ENCODE data around the gene SLC1A7.

Gene SLC1A7

DNA sequence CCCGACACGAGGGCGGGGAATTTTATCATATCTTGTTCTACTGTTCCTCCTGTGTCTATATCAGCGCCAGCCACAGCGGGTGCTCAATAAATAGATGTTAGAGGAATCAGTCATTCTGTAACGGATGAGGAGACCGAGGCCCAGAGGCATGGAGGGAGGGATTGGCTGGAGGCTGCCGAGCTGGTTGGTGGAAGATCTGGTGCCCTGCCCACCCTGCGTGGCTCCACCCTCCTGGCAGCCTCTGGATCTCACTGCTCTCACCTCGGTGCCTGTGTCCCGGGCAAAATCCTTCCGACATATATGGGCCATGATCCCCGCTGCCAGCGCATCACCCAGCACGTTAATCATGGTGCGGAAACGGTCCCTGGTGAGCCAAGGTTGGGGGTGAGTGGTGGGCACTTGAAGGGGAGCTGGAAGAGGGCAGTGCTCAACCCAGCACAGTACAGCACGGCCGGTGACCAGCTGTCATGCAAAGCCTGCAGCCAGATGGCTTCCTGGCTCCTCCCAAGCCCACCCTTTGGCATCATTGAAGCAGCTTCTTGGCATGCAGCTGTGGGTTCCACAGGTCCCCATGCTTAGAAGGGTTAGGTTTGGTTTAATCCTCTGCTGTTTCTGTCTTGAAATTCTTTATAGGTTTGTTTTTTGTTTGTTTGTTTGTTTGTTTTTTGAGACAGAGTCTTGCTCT, 53.7 kb downstream of the SLC1A7 start:
- TF ChIP-seq JUND (IDR thresholded peaks at IDR 0.05; ENCODE audit: low read depth), result no peak
- in situ Hi-C loops (cut with HindIII; ENCODE audit: low pct_unique_long_range_greater_than_20kb, low sequenced_read_pairs), result no loop called here
- DNase-seq (ENCODE audit: low read depth in 1 of 2, low spot score in 1 of 2), result no peak

GRCh38 chr1:53087332-53088285, 54.8 kb downstream of the SLC1A7 start:
- in situ Hi-C loops (cut with HindIII; ENCODE audit: low pct_unique_long_range_greater_than_20kb, low sequenced_read_pairs), result no loop called here
- no peak for TF ChIP-seq JUND (IDR thresholded peaks at IDR 0.05; ENCODE audit: low read depth)
- DNase-seq (ENCODE audit: low read depth in 1 of 2, low spot score in 1 of 2), result no peak

DNA sequence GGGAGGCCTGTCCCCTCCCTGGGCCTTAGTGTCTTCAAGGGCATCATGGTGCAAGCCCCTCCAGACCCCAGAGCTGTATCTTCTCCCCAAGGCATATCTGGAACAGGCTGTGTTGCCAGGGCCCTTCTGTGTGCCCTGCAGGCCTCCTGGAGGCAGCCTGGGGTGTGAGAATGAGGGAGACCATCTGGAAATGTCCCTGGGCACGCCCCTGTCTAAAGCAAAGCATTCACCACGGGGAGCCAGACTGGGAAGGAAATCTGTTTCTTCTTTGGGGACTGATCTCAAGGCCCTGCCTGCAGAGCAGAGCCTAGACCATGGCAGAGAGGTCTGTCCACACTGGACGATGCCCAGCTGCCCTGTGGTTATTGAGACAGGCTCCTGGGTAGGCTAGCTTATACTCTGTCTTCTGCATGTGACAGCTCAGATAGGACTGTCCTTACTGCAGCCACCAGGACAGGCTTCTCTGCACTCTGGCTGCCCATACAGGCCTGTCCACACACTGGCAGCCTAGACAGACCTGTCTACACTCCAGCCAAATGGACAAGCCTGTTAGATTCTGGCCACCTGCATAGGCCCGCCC, 55.9 kb downstream of the SLC1A7 start:
- TF ChIP-seq JUND (IDR thresholded peaks at IDR 0.05; ENCODE audit: low read depth), result no peak
- in situ Hi-C loops (cut with HindIII; ENCODE audit: low pct_unique_long_range_greater_than_20kb, low sequenced_read_pairs), result no loop called here
- peak in 1 of 2 experiments; percentile 6 for DNase-seq (ENCODE audit: low read depth in 1 of 2, low spot score in 1 of 2)

DNA sequence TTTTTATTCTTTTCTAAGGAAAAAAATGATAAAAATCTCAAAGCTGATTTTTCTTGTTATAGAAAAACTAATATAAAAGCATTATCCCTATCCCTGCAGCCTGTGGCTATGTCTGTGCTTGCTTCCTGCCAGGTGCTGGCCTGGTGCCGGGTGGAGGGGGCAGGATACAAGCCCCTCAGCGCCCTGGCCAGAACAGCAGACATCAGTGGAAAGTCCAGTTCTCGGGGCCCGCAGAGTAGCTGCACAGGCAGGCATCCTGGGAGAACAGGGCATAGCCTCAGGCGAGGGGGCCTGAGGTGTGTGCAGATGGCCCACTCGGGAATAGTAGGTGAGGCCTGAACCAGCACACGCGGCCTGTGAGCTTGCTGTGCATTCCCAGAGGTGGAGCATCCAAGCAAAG, 57.0 kb downstream of the SLC1A7 start:
- DNase-seq (ENCODE audit: low read depth in 1 of 2, low spot score in 1 of 2), result no peak
- in situ Hi-C loops (cut with HindIII; ENCODE audit: low pct_unique_long_range_greater_than_20kb, low sequenced_read_pairs), result no loop called here
- TF ChIP-seq JUND (IDR thresholded peaks at IDR 0.05; ENCODE audit: low read depth), result no peak

GRCh38 chr1:53084589-53084971, 57.9 kb downstream of the SLC1A7 start:
- no peak for DNase-seq (ENCODE audit: low read depth in 1 of 2, low spot score in 1 of 2)
- in situ Hi-C loops (cut with HindIII; ENCODE audit: low pct_unique_long_range_greater_than_20kb, low sequenced_read_pairs), result no loop called here
- no peak for TF ChIP-seq JUND (IDR thresholded peaks at IDR 0.05; ENCODE audit: low read depth)

DNA sequence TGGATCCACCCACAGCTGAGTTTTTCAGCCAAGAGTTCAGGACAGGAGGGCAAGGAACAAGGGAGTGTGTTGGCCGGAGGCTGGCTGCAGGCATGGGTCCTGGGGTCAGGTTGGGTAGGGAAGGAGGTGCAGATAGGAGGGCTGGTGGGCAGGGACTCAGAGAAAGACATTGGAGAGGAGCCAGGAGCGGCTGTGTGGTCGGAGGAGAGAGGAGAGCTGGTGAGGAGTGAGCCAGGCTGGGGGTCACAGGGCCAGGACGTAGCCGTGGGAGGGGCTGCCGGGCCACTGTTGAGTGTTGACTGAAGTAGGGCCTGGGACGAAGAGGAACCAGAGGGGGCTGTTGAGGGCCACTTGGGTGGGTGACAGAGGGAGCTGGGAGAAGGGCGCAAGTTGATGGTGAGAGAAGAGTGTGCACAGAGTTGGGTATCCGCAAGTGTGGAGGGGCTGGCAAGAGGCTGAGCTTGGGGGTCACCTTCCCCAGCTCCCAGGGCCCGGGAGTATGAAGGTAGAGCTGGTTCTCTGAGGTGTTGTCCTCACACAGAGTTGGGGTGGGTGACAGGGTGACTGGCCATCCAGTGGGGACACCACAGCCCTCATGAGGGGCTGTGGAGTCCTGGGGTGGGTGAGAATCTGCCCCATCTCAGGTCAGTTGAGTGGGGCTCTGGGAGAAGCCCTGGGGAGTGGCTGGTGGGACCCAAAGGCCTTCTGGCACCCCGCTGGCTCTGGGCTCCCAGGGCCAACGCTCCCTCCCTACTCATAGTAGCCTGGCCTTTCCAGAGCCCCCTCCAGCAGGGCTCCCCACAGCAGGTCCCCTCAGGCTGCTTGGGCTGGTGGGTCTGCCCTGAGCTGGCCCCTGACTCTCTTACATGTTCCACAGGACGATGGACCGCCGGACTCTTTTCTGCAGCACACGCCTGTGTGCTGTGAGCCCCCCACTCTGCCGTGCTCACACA, 58.5 kb downstream of the SLC1A7 start:
- no peak for DNase-seq (ENCODE audit: low read depth in 1 of 2, low spot score in 1 of 2)
- no peak for TF ChIP-seq JUND (IDR thresholded peaks at IDR 0.05; ENCODE audit: low read depth)
- in situ Hi-C loops (cut with HindIII; ENCODE audit: low pct_unique_long_range_greater_than_20kb, low sequenced_read_pairs), result no loop called here

- no peak for DNase-seq (ENCODE audit: low read depth in 1 of 2, low spot score in 1 of 2)
- in situ Hi-C loops (cut with HindIII; ENCODE audit: low pct_unique_long_range_greater_than_20kb, low sequenced_read_pairs), result no loop called here
- TF ChIP-seq JUND (IDR thresholded peaks at IDR 0.05; ENCODE audit: low read depth), result no peak
Observed at GRCh38 chr1:53082826-53083455, 59.5 kb downstream of the SLC1A7 start.

- in situ Hi-C loops (cut with HindIII; ENCODE audit: low pct_unique_long_range_greater_than_20kb, low sequenced_read_pairs), result no loop called here
- TF ChIP-seq JUND (IDR thresholded peaks at IDR 0.05; ENCODE audit: low read depth), result no peak
- DNase-seq (ENCODE audit: low read depth in 1 of 2, low spot score in 1 of 2), result no peak
Observed at GRCh38 chr1:53081384-53082066, 60.9 kb downstream of the SLC1A7 start.

- no peak for DNase-seq (ENCODE audit: low read depth in 1 of 2, low spot score in 1 of 2)
- in situ Hi-C loops (cut with HindIII; ENCODE audit: low pct_unique_long_range_greater_than_20kb, low sequenced_read_pairs), result no loop called here
- TF ChIP-seq JUND (IDR thresholded peaks at IDR 0.05; ENCODE audit: low read depth), result no peak
Observed at GRCh38 chr1:53080769-53081168, 61.7 kb downstream of the SLC1A7 start.

DNA sequence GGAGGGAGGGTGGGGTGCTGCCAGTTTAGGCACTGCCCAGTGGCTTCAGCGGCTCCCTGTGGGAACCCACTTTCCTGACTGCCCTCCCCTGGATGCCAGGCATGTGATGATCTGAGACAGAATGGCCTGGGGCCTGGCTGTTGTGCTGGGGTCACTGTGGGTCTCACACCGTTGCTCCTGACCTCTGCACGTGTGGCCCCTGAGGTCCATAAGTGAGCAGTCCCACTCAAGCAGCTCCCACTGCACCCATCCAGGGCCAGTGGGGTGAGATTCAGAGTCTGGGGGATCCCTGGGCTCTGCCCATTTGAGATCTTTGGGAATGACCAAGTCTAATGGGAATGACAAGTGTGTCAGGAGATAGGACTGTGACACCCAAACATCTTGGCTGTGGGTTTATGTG, 62.4 kb downstream of the SLC1A7 start:
- no peak for TF ChIP-seq JUND (IDR thresholded peaks at IDR 0.05; ENCODE audit: low read depth)
- DNase-seq (ENCODE audit: low read depth in 1 of 2, low spot score in 1 of 2), result no peak
- in situ Hi-C loops (cut with HindIII; ENCODE audit: low pct_unique_long_range_greater_than_20kb, low sequenced_read_pairs), result no loop called here

GRCh38 chr1:53079251-53079650, 63.2 kb downstream of the SLC1A7 start:
- no peak for TF ChIP-seq JUND (IDR thresholded peaks at IDR 0.05; ENCODE audit: low read depth)
- in situ Hi-C loops (cut with HindIII; ENCODE audit: low pct_unique_long_range_greater_than_20kb, low sequenced_read_pairs), result no loop called here

More at GRCh38 chr1:53079251-53079650, 63.2 kb downstream of the SLC1A7 start:
- DNase-seq (ENCODE audit: low read depth in 1 of 2, low spot score in 1 of 2), result no peak
